ENCODE results near the gene ACSL5. TPM values are rescaled to one million over a fixed set of nuclear protein-coding genes. Genes with fewer than 3 reads are reported as not detected.

ACSL5 gene
- total RNA-seq, 1 donor from 2014 or later: 5.6 TPM

GRCh38 chr10:112471878-112472487, 98.1 kb downstream of the ACSL5 start:
- H3K27me3 ChIP-seq (ENCODE audit: low read depth): no peaks in the 10 kb centered on the region
- peaks cover 13% of the 10 kb centered on the region for H3K4me1 ChIP-seq
- no peak for DNase-seq
- peaks cover 2% of the 10 kb centered on the region for H3K36me3 ChIP-seq
- H3K27ac ChIP-seq (replicated peaks): no peak overlapping the region
- intact Hi-C loops (cut with micrococcal nuclease): no loop called here
- H3K4me3 ChIP-seq: no peak overlapping the region
- peak; percentile 79 for TF ChIP-seq CTCF (IDR thresholded peaks at IDR 0.05; ENCODE audit: borderline replicate concordance)
- no peaks in the 10 kb centered on the region for H3K9me3 ChIP-seq (replicated peaks)

GRCh38 chr10:112475575-112476218, 101.8 kb downstream of the ACSL5 start:
- DNase-seq: no peak
- H3K9me3 ChIP-seq (replicated peaks): no peaks in the 10 kb centered on the region
- no peaks in the 10 kb centered on the region for H3K36me3 ChIP-seq
- H3K27me3 ChIP-seq (ENCODE audit: low read depth): no peaks in the 10 kb centered on the region
- H3K27ac ChIP-seq (replicated peaks): no peak overlapping the region
- TF ChIP-seq CTCF (IDR thresholded peaks at IDR 0.05; ENCODE audit: borderline replicate concordance): peak; percentile 49
- H3K4me1 ChIP-seq: peaks cover 13% of the 10 kb centered on the region
- intact Hi-C loops (cut with micrococcal nuclease): no loop called here
- no peak overlapping the region for H3K4me3 ChIP-seq

Other genes starting within 250 kb of the ACSL5 start
- gene GPAM, start 190.4 kb upstream of the ACSL5 start, total RNA-seq: 22.2 TPM
- not detected for gene TECTB, start 90.7 kb upstream of the ACSL5 start, total RNA-seq
- gene ZDHHC6, start 72.8 kb downstream of the ACSL5 start, total RNA-seq: 21.2 TPM
- 20.5 TPM for gene VTI1A, start 73.1 kb downstream of the ACSL5 start, total RNA-seq